GM18519 (cell line): ENCODE measurements around the gene TMBIM6.

Source experiments
- ATAC-seq: cut with Tn5 transposase; IDR thresholded peaks from one replicate; pipeline ENCODE4 v1.9.1; 2021; ENCODE audit warnings: mild to moderate bottlenecking, moderate library complexity; ENCODE audit not compliant: unreplicated experiment, low FRiP score

TMBIM6 gene

GRCh38 chr12:49811136-49811535, 69.8 kb downstream of the TMBIM6 start:
- ATAC-seq: no peak

DNA sequence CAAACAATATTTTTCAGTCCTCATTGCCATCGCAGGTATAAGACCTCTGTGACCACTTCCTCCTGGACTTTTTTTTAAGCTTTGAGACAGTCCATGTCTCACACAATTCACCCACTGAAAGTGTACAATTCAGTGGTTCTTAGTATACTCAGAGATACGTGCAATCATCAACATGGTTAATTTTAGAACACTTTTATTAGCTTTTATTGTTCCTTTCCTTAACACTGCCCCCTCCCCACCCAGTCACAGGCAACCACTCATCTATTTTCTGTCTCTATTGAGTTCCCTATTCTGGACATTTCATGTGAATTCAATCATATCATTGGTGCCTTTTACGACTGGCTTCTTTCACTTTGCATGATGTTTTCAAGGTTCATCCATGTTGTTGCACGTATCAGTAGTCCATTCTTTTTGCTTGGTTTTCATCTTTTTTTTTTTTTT, 70.6 kb downstream of the TMBIM6 start:
- ATAC-seq: no peak

GRCh38 chr12:49813131-49813530, 71.8 kb downstream of the TMBIM6 start:
- no peak for ATAC-seq
